SH-SY5Y (cell line): Measurements from ENCODE around the gene GP2.

Experiments
- GATA2 ChIP-seq: IDR thresholded peaks from 2 replicates; pipeline ENCODE4 v1.6.1; 2011; ENCODE audit warnings: mild to moderate bottlenecking, low read depth, low read length
- GATA3 ChIP-seq: IDR thresholded peaks from 2 replicates; pipeline ENCODE4 v1.6.1; 2011; ENCODE audit warnings: low read depth, mild to moderate bottlenecking, low read length, moderate library complexity

DNA sequence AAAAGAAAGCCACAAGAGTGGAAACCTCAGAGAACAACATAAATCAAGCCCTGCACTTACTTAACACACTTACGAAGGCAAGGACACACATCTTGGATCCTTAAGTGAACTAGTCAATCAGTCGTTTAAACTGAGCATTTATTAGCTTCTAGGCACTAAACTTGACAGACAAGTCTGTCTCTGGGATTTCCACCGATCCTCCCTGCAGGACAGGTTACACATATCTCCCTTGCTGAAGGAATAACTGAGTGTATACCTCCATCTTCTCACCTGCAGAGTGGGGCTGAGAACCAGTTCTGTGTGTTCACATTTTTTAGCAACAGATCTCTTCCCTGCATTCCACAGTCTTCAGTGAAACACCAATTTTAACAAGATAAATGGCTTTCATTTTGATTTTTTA is 8.9 kb downstream of the GP2 start:
- TF ChIP-seq GATA2 (no peak), GATA3 (no peak)
